ENCODE results near the gene ISL1. TPM values are rescaled to one million over a fixed set of nuclear protein-coding genes. Genes with fewer than 3 reads are reported as not detected.

Gene ISL1
- total RNA-seq, 1 donor from 2014 or later, result 0.15 TPM

DNA sequence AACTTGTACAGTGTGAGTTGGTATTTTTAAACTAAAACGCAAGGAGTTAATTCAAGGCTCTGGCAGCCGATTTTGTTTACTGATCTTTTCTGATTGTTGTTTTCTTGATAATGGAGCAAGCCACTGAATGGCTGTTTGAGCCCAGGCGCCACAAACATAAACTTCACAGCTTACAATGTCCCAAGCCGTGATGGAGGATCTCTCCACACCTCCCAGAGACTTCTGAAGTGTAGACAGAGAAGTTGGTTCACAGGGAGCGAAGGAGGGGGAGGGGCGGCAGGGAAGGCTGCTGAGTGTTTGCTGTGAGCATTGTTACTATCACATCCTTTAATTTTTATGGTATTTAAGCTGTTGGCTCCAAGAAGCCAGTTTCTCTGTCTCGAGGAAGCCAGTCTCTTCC lies 14.7 kb downstream of the ISL1 start:
- Histone ChIP-seq H3K27ac (no peak overlapping the region), H3K36me3 (no peaks in the 10 kb centered on the region), H3K27me3 (ENCODE audit: low read depth) (peaks cover 69% of the 10 kb centered on the region), H3K4me1 (no peaks in the 10 kb centered on the region), H3K9me3 (no peaks in the 10 kb centered on the region), H3K4me3 (no peak overlapping the region)
- intact Hi-C loops (cut with DNase I), result no loop called here
- ATAC-seq (no peak), DNase-seq (no peak)
- TF ChIP-seq, protein P1, sequence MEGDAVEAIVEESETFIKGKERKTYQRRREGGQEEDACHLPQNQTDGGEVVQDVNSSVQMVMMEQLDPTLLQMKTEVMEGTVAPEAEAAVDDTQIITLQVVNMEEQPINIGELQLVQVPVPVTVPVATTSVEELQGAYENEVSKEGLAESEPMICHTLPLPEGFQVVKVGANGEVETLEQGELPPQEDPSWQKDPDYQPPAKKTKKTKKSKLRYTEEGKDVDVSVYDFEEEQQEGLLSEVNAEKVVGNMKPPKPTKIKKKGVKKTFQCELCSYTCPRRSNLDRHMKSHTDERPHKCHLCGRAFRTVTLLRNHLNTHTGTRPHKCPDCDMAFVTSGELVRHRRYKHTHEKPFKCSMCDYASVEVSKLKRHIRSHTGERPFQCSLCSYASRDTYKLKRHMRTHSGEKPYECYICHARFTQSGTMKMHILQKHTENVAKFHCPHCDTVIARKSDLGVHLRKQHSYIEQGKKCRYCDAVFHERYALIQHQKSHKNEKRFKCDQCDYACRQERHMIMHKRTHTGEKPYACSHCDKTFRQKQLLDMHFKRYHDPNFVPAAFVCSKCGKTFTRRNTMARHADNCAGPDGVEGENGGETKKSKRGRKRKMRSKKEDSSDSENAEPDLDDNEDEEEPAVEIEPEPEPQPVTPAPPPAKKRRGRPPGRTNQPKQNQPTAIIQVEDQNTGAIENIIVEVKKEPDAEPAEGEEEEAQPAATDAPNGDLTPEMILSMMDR (IDR thresholded peaks at IDR 0.05), result no peak

DNA sequence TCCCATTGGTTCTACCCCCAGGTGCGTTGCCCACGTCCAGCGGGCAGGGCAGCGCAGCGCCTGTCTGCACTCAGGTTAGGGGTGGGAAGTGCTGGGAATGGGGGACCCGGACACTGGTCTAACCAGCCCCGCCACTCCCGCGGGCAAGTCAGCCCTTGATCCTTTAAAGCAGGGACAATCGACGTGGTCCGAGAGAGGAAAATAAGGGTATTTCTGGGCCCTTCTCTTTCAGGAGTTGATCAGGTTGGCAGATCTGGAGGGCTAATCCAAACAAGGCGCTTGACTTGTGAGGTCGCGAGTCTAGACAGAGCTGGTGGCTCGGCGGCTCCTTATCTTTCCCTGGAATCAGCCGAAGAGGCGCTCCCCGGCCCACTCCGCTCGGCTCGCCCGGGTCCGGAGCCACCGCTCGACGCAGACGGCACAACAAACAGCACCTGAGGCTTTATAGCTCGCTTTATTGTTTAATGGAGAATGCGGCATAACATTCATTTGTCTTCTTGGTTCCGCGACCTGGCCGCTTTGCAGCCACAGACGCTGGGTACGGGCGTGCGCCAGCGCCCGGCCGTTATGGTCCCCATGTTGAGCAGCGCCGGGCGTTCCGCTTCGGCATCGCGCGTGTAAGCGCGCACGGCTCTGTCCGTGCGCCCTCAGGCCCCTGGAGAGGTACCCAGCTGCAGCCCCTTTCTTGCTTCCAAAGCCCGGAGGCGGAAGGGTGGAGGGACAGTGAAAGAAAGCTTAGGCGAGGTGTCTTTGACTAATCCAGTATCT lies 15.8 kb downstream of the ISL1 start:
- H3K27ac ChIP-seq, result no peak overlapping the region
- H3K4me3 ChIP-seq, result no peak overlapping the region
- no peaks in the 10 kb centered on the region for H3K9me3 ChIP-seq
- no peaks in the 10 kb centered on the region for H3K4me1 ChIP-seq
- no peak for ATAC-seq
- H3K27me3 ChIP-seq (ENCODE audit: low read depth), result peaks cover 61% of the 10 kb centered on the region
- TF ChIP-seq, protein P1 (IDR thresholded peaks at IDR 0.05), result no peak
- intact Hi-C loops (cut with DNase I), result no loop called here
- DNase-seq, result no peak
- no peaks in the 10 kb centered on the region for H3K36me3 ChIP-seq

DNA sequence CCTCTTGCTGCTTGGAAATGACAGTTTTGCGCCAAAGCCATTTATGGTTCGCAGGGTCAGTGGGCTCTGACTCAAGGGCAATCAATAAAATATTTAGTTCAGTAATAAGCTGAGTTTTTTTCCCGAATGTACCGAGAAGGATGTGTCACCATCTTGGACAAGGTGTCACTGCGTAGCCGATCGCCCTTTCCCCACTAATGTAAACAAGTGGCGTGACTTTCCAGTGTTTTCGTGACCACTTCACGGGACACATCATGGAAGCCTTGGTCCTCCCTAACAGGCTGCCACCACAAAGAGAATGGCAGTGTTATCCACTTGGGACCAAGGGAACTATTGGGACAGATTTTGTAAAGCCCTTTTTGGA lies 16.4 kb downstream of the ISL1 start:
- no peaks in the 10 kb centered on the region for H3K36me3 ChIP-seq
- H3K4me3 ChIP-seq, result no peak overlapping the region
- H3K9me3 ChIP-seq, result no peaks in the 10 kb centered on the region
- H3K4me1 ChIP-seq, result no peaks in the 10 kb centered on the region
- H3K27me3 ChIP-seq (ENCODE audit: low read depth), result peaks cover 58% of the 10 kb centered on the region
- ATAC-seq, result no peak
- intact Hi-C loops (cut with DNase I), result no loop called here
- no peak for DNase-seq
- TF ChIP-seq, protein P1 (IDR thresholded peaks at IDR 0.05), result no peak
- no peak overlapping the region for H3K27ac ChIP-seq

DNA sequence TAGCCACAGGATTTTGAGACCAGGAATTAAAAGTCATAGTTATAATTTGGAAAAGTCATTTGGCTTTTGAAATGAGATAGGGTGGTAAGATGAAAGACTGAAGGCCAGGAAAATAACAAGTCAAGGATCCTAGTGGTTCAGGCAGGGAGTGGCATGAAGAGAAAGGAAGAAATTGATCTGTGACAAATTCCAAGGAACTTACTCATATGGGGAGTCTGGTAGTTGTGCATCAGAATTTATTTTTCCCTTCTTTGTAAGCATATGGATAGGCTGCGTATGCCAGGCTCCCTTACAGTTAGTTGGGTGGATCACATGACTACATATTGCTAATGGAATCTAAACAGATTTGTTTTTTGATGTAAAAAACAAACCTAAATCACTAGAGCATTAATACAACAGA lies 21.0 kb downstream of the ISL1 start:
- no peaks in the 10 kb centered on the region for H3K9me3 ChIP-seq
- H3K4me3 ChIP-seq, result no peak overlapping the region
- DNase-seq (no peak), ATAC-seq (no peak)
- TF ChIP-seq, protein P1 (IDR thresholded peaks at IDR 0.05), result no peak
- intact Hi-C loops (cut with DNase I), result no loop called here
- no peaks in the 10 kb centered on the region for H3K36me3 ChIP-seq
- H3K27ac ChIP-seq, result no peak overlapping the region
- no peaks in the 10 kb centered on the region for H3K4me1 ChIP-seq
- H3K27me3 ChIP-seq (ENCODE audit: low read depth), result peaks cover 14% of the 10 kb centered on the region

DNA sequence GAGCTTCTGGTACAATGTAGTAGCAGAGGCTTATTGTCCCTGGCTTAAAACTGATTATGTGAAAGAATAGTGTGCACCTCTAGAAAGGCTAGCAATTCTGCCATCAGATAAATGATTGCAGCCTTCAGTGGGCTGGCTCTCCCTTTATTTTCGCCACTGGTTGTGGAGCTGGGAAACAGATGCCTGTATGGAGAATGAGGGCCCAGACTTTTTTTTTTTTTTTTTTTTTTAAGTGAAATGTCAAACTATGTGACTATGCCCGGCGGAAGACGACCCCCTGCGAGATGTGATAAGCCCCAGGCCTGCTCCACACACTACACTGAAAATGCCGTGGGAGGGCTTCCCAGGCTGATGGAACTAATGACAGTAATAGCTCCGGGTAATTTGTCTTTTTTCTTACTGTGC lies 28.7 kb downstream of the ISL1 start:
- Histone ChIP-seq H3K27ac (no peak overlapping the region), H3K9me3 (no peaks in the 10 kb centered on the region), H3K36me3 (no peaks in the 10 kb centered on the region), H3K4me3 (no peak overlapping the region), H3K4me1 (no peaks in the 10 kb centered on the region), H3K27me3 (ENCODE audit: low read depth) (no peaks in the 10 kb centered on the region)
- TF ChIP-seq, protein P1 (IDR thresholded peaks at IDR 0.05), result no peak
- DNase-seq (no peak), ATAC-seq (no peak)
- intact Hi-C loops (cut with DNase I), result no loop called here

Measured in lower lobe of right lung (tissue), 2 donors.